GM21717 (cell line): ENCODE results near the gene DYNLT4.

Source experiments
- ATAC-seq: cut with Tn5 transposase; IDR thresholded peaks from one replicate; pipeline ENCODE4 v1.9.1; 2021; ENCODE audit warnings: mild to moderate bottlenecking, moderate library complexity; ENCODE audit not compliant: unreplicated experiment

Gene DYNLT4

DNA sequence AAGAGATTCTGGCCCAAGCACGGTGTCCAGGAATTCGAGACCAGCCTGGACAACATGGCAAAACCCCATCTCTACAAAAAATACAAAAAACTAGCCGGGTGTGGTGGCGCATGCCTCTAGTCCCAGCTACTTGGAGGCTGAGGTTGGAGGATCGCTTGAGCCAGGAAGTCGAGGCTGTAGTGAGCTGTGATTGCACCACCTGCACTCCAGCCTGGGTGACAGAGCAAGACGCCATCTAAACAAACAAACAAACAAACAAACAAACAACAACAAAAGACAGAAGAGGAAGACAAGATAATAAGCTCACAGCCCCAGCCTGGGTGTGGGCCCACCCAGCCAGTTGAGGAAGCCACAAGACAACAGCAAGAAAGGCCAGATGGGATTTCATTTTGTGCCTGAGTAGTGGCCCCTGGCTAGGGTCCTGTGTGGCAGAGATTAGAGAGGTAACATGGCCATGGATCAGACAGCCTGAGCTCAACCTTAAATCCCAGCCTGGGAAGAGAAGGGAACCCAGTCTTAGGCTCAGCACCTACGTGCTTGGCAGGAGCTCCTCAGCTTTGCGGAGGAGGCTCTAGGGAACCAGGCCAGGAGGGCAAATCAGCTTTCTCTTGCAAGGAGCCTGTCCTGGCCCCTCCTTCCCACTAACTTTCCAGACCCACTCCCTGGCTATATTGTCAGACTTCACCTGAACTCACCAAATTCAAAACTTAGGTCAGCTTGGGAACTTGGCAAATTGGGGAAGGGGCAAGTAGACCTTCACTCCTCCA lies 14.2 kb downstream of the DYNLT4 start:
- ATAC-seq = no peak

DNA sequence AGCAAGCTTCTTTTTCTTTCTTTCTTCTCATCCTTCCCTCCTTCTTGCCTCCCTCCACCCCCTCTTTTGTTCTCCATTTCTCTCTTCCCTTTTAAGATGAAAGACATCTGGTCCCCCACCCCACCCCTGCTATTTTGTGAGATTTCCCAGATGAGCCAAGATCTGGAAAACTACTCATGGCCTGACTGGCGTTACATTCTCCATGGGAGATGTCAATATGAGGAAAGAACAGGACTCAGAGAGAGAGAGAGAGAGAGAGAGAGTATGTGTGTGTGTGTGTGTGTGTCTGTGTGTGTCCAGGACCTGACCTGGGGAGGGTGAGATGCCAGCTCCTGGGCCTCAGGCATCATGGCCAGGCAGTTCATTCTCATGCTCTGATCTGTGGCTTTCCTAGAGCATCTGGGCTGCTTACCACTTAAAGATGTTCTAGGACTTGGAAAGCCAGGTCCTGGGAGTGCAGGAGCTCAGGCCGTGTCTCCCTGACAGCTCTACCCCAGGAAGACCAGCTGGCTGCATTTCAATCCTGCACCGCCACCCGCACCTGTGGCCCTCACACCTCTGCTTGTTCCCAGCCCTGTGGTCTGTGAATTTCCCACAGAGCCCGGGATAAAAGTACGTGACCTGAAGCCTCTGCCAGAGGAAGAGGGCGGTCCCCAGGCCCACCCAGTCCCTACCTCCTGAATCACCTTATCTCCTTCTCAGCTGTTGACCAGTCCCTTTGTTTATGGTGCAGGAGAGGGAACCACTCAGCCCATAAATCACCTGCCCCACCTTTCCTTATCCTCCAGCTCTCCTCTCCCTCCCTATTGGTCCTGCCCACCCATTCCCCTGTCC lies 16.0 kb downstream of the DYNLT4 start:
- ATAC-seq = no peak

DNA sequence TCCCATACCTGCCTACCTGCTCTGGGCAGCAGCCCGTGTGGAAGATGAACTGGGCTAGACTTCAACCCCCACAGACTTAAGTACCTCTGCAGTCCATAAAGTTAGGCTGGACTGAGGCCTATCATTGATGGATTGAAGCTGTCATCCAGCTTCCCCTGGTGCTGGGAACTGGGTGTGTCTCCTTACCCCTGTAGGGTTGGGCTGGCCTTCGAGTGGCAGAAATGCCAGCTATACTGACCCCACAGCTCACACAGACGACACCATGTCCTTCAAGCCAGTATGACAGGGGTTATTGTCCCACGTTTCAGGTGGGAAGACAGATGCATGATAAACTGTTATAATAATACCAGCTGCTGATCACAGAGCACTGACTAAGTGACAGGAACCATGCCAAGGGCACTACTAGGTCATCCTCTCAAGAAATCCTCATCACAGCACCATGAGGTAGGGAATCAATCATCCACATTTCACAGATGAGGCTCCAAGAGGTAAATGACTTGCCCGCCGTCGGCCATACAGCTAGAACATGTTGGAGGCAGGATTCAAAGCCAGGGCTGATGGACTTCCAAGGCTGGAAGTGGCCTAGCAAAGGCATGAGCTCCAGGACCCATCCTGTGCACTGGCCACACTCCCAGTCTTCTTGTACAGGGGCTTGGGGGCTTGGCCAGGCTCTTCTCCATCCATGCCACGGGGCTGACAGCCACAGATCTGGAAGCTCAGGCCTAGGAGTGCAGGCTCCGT lies 18.9 kb downstream of the DYNLT4 start, which contains the start of gene BEST4:
BEST4 (minus strand) TSS at position 51 of the 741 bp plus-strand sequence. CDS start 465 bp downstream, outside the sequence.
- ATAC-seq = no peak

DNA sequence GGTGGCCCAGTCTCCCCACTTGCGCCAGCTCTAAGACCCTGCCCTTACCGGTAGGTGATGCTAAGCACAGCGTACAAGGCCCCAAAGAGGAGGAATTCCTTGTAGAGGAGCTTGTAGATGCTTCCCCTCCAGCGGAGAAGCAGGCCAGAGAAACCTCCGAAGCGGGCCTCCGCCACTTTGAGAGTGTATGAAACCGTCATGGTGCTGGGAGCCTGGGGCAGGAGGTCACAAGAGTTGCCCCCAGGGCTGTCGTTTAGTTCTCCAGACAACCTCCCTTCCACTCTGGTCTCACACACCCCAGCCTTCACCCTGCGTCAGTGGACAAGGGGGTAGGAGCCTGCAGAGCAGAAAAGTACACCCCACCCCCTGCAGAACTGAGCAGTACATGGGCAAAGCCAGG lies 19.6 kb downstream of the DYNLT4 start:
- ATAC-seq = no peak

DNA sequence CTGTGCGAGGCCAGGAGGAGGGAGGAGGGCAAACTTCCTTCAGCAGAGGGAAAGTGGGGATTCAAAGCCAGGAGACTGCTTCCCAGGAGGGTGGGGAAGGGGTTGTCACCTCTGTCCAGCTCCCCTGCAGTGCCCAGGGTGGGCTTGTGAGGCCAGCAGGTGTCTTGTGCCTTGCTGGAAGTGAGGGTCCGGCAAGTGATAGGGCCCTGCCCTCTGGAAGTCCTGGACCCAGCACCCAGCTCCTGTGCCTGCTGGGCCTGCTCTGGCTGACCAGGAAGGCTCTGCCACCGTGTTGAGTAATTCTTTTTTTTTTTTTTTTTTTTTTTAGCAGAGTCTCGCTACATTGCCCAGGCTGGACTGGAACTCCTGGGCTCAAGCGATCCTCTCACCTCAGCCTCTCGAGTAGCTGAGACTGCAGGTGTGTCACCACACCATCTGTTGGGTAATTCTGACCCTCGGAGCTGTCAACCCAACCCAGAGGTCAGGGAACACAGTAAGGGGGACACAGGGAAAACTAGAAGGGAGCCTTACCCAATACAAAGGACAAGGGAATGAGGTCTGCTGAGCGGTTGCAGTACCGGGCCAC lies 20.2 kb downstream of the DYNLT4 start:
- ATAC-seq = no peak

DNA sequence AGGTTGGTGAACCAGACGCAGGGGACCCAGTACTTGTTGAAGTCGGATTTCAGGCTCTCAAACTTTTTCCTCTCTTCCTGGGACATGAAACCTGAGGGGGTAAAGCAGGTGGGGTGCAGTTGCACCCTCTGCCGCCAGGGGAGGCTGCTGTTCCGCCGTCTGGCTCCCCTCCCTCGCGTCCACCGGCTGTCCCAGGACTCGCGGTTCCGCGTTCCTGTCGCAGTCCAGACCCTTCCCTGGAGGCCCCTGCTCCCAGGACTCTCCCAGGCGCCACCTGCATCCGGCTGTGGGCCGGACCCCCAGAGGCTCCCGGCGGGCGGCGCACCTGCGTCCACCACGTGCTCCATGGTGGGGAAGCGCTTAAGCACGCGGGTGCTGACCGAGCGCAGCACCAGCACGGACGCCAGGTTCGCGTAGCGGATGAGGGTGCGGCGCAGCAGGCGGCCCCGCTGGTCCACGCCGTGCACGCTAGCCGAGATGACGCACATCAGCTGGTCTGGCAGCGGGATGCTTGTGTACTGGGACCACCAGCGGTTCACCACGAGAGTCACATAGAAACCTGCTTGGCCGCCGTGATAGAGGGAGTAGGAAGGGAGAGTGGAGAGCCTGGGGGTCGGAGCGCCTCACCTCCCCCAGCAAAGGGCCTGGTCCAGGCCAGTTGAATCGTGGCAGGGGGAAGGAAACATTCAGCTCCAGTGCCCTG lies 20.9 kb downstream of the DYNLT4 start:
- peak; percentile 46 for ATAC-seq

DNA sequence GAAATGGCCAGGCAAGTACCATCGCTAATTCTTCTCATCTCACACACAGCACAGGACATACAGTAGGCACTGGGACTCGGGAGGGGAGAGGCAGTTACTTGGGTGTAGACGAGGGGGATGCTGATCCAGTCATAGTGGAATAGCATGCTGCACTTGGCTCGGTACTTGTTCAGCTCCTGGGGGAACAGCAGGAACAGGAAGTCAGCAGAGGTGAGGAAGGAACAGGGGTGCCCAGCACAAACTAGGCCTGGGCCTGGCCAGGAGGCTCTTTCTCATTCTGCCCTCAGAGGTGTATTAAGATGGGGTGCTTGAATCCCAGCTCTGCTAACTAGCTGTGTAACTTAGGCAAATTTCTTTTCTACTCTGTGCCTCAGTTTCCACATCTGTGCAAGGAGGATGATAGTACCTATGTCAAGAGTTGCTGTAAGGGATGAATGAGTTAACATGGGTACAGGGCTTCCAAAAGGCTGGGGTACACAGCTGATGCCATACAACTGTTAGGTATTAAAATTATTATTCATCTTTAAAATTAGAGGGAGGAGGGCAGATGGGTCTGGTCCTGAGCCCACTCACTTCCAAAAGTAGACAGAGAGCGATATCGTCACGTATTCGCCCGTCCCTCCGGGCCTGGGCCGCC lies 21.5 kb downstream of the DYNLT4 start:
- ATAC-seq = no peak

DNA sequence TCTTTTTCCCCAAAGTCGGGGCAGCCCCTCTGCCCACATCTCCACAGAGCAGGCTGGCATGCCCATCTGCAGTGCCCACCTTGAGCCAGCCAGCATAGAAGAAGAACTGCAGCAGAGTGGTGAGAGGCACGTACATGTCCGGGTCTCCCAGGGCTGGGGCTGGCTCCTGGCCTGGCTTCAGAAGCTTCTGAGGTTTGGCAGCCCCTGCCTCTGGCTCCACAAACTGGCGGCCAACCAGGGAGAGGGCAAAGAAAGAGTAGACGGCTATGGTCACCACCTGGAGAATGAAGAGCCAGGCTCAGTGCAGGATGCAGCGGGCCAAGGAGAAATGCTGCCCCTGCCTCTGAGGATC lies 22.1 kb downstream of the DYNLT4 start:
- no peak for ATAC-seq

DNA sequence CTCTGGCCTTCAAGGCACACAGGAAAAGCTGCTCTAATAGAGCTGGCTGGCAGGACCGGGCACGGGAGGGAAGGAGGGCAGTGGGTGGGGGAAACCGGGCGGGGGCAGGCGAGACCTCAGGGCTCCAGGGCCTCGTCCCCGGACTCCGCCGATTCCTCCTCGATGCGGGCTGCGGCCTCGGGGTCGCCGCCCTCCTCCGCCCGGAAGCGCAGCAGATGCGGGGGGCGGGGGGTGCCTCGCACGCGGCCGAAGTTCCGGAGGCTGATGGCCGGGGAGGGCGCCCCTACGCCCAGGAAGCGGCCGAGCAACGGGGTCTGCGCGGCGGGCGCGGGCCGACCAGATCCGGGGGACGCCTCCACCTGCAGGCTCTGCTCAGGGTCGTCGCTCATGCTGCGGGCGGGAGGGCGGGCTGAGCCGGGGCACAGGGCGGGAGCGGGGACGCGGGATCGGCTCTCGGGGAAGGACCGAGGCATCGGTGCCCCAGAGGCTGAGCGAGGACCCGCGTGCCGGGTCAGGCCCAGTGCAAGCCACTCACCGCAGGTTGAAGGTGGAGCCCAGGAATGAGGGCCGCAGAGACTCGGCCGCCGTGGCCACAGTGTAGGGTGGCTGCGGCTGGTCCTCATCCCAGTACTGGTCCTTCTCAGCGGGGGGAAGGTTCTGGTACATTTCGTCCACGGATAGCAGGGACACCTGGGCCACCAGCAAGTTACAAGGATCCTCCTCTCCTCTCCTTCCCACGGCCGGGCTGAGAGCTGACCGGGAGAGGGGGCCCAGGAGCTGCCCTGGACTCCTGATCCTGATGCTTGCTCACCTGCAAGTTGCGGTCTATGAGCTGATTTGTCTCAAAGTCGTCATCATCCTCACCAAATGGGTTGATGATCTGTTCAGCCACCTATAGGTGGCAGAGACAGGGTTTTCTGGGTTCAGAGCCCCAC lies 22.8 kb downstream of the DYNLT4 start:
- no peak for ATAC-seq

DNA sequence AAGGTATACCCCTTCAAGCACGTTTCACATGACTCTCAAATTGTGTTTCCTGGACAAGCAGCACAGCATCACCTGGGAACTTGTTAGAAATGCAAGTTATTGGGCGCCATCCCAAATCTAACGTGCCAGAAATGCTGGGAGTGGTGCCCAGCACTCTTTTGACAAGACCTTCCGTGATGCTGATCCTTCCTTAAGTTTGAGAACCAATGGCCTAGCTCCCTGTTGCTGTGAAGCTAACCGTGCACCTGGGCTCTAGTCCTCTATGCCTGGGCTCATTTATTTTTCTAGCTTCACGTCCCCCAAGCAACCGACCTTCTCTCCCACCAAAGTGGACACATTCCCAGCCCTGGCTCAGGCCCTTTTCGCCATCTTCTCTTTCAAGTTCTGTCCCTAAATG lies 23.5 kb downstream of the DYNLT4 start:
- no peak for ATAC-seq

DNA sequence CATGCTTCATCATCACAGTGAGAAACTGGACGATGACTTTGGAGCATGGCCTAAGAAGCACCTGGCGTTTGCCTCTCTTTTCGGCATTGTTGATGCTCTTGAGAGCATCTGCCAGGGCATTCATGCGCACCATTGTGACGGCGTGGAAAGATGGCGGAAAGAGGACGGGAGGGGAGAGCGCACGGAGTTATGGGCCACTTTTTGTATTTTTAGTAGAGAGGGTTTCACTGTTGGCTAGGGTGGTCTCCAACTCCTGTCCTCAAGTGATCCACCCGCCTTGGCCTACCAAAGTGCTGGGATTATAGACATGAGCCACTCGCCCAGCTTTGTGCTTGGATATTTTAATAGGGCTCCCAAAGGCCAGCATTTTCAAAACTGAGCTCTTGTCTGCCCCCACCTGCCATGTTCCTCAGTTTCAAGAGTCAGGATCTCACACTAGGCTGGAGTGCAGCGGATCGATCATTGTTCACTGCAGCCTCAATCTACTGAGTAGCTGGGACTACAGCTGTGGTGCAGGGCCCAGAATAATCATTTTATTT lies 26.5 kb downstream of the DYNLT4 start:
- no peak for ATAC-seq

DNA sequence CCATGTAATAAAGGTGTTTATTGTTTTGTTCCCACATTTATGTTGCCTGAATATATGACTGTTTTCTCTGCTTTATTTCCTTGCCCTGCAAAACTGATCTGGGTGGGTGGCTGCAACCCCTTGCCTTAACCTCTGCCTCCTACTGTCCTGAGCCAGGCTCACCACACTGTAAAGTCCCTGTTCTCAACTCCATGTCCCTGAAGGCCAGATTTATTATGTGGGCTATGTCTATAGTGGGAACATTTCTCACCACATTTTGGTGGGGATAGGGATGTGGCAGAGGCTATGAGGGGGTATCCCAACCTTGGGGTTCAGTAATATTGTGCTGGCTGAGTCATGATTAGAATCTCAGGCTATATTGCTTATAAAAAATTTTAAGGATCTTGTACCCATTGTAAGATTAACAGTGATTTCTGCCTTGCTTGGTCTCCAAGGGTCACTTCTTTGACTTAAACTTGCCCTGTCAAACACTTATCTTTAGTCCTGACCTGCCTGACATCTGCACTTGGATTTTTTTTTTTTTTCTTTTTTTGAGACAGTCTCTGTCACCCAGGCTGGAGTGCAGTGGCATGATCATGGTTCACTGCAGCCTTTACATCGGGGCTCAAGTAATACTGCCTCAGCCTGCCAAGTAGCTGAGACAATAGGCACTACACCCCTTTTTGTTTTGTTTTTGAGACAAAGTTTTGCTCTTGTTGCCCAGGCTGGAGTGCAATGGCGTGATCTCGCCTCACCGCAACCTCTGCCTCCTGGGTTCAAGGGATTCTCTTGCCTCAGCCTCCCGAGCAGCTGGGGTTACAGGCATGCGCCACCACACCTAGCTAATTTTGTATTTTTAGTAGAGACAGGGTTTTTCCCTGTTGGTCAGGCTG lies 28.2 kb downstream of the DYNLT4 start:
- ATAC-seq = no peak

DNA sequence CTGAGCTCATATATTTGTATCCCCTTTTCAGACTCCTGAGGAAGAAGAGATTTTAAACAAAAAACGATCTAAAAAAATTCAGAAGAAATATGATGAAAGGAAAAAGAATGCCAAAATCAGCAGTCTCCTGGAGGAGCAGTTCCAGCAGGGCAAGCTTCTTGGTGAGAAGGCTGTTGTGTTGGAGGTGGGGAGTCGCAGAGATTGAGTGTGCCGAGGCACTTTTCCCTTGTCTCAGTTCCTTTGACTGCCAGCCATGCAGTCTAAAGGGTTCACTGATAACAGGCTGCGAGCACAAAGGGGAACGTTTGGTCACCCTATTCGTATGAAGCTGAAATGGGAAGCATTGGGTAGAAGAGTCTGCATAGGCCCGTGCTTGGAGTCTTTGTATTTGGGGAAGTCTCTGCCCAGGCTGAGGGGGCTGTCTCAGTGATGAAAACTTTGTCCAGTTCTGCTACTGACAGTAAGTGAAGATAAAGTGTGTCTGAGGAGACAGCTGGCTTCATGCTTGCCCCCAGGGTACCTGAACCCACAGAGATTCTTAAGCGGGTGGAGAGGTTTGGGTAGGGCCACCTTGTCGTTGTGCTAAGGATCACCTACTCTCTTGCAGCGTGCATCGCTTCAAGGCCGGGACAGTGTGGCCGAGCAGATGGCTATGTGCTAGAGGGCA lies 29.0 kb downstream of the DYNLT4 start:
- ATAC-seq = no peak

DNA sequence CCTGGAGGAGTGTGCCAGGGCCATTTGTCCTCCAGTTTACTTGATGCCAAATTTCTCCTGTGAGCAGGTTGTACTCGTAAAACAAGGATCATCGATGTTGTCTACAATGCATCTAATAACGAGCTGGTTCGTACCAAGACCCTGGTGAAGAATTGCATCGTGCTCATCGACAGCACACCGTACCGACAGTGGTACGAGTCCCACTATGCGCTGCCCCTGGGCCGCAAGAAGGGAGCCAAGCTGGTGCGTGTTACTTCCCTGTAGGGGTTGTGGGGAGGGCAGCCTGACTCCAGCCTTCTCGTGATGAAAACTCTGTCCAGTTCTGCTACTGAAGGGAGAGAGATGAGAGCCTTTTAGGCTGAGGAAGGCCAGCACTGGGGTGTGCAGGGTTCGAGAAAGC lies 29.6 kb downstream of the DYNLT4 start:
- no peak for ATAC-seq

DNA sequence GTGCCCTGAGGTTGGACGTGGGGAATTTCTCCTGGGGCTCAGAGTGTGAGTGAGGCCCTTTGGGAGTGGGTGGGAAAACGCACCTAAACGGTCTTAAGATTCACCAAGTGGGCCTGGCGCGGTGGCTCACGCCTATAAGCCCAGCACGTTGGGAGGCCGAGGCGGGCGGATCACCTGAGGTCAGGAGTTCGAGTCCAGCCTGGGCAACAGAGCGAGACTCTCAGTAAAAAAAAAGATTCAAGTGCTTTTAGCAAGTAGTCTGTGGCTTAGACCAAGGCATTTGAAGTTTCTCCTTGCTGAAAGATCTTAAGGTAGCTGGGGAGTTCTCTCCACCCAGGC lies 30.5 kb downstream of the DYNLT4 start:
- ATAC-seq = no peak

DNA sequence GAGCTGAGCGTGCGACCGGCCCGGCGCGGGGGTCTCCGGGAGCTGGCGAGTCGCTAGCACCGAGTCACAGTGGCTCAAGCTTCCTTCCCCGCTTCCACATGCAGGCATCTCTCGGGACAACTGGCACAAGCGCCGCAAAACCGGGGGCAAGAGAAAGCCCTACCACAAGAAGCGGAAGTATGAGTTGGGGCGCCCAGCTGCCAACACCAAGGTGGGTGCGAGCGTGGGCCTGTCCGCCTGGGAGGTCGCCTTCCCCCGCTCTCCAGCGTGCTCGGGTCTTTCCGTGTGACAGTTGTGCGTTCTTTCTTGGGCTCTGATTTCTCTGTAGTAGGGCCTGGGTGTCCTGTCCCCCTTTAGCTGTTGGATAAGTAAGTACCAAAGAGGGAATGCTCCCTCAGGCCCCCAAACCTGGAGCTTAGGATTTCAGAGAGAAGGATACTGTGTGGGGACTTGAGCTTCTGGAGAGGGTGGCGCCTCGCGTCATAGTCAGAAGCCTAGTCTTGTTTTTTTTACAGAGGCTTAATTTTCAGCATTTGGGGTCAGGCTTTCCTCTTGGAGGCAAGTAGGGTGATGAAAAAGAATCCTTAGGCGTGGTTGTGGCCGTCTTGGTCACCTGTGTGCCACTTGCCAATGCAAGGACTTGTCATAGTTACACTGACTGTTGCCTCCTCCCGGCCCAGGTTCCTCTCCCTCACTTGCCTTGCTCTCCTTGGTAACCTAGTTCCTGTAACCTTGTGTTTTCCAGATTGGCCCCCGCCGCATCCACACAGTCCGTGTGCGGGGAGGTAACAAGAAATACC lies 31.0 kb downstream of the DYNLT4 start:
- peak; percentile 12 for ATAC-seq
